H1 (cell line): ENCODE results near the gene NAB1. TPM values are rescaled to one million over a fixed set of nuclear protein-coding genes. Genes with fewer than 3 reads are reported as not detected.

Source experiments
- CTCF ChIA-PET: fragments of 300-600 bp; sonication (Branson Sonifier 250); formaldehyde crosslinking; loops from one replicate; lab custom pipeline; 2021; ENCODE audit not compliant: partially characterized antibody; lab: Charles Lee
- POLR2A ChIA-PET: fragments of 300-600 bp; sonication (Branson Sonifier 250); formaldehyde crosslinking; loops from one replicate; lab custom pipeline; 2021; ENCODE audit warnings: inconsistent platforms; ENCODE audit not compliant: partially characterized antibody; lab: Charles Lee
- DNase-seq, 2 experiments: peaks; one replicate each; pipeline versions ENCODE4 v3.0.0 to v3.0.0-alpha.2; 2010 to 2022; ENCODE audit warnings: low spot score in 2 of 2, low read depth in 1 of 2, mixed read lengths in 1 of 2
- FAIRE-seq: peaks from 2 replicates; lab custom pipeline; 2011; peaks lifted over from hg19 to GRCh38; lab: Jason Lieb, UNC
- H2AFZ ChIP-seq: 2 replicates; pipeline ENCODE4 v1.8.1; 2012; ENCODE audit warnings: low read length, inconsistent platforms
- H2AK5ac ChIP-seq: 2 replicates; pipeline ENCODE4 v1.6.1; 2013; ENCODE audit warnings: low read depth, low read length
- H2BK120ac ChIP-seq: replicated peaks from 2 replicates; pipeline ENCODE3; 2013; ENCODE audit warnings: low read depth, low read length, inconsistent platforms
- H2BK12ac ChIP-seq: 2 replicates; pipeline ENCODE4 v1.6.1; 2013; ENCODE audit warnings: low read depth, low read length
- H2BK15ac ChIP-seq: 2 replicates; pipeline ENCODE4 v1.6.1; 2013; ENCODE audit warnings: low read length
- H2BK20ac ChIP-seq: 2 replicates; pipeline ENCODE4 v1.6.1; 2013; ENCODE audit warnings: low read length
- H2BK5ac ChIP-seq: 2 replicates; pipeline ENCODE4 v1.6.1; 2013; ENCODE audit warnings: low read depth, low read length
- H3K14ac ChIP-seq: 2 replicates; pipeline ENCODE4 v1.6.1; 2013; ENCODE audit warnings: inconsistent platforms; ENCODE audit not compliant: insufficient read length
- H3K18ac ChIP-seq: 2 replicates; pipeline ENCODE4 v1.6.1; 2013; ENCODE audit warnings: low read length; ENCODE audit errors: extremely low read depth
- H3K23ac ChIP-seq: 2 replicates; pipeline ENCODE4 v1.6.1; 2013; ENCODE audit warnings: inconsistent platforms; ENCODE audit not compliant: insufficient read length
- H3K23me2 ChIP-seq: 2 replicates; pipeline ENCODE4 v1.6.1; 2013; ENCODE audit warnings: low read depth, low read length
- H3K27ac ChIP-seq: 2 replicates; pipeline ENCODE4 v1.6.1; 2011; ENCODE audit warnings: low read depth, low read length, inconsistent platforms
- H3K27me3 ChIP-seq, 4 experiments: replicated peaks in 1 of 4; 1 replicate in 1 of 4; 2 replicates in 3 of 4; pipeline versions ENCODE4 v1.6.1 to v1.8.1; 2011 to 2013; ENCODE audit warnings: low read length in 3 of 4, mild to moderate bottlenecking in 3 of 4, inconsistent platforms in 2 of 4, mixed read lengths in 2 of 4, moderate library complexity in 1 of 4; ENCODE audit not compliant: control insufficient read depth in 3 of 4, insufficient read depth in 3 of 4; ENCODE audit errors: extremely low read depth in 1 of 4
- H3K36me3 ChIP-seq, 4 experiments: 2 replicates each; pipeline versions ENCODE4 v1.6.1 to v1.8.1; 2011 to 2013; ENCODE audit warnings: mild to moderate bottlenecking in 4 of 4, low read length in 3 of 4, moderate library complexity in 2 of 4, control low read depth in 1 of 4, inconsistent platforms in 1 of 4; ENCODE audit not compliant: insufficient read depth in 4 of 4, control insufficient read depth in 2 of 4
- H3K4ac ChIP-seq: replicated peaks from 2 replicates; pipeline ENCODE3; 2013; ENCODE audit warnings: low read length, low read depth, mixed read lengths, inconsistent platforms; ENCODE audit not compliant: insufficient read length
- H3K4me1 ChIP-seq, 4 experiments: replicated peaks in 1 of 4; 1 replicate in 1 of 4; 2 replicates in 3 of 4; pipeline versions ENCODE4 v1.6.1 to v1.8.1; 2011 to 2013; ENCODE audit warnings: low read length in 3 of 4, inconsistent platforms in 2 of 4, mixed read lengths in 1 of 4; ENCODE audit not compliant: insufficient read depth in 4 of 4, control insufficient read depth in 3 of 4
- H3K4me2 ChIP-seq, 2 experiments: 2 replicates each; pipeline versions ENCODE4 v1.6.1 to v1.8.1; 2011 to 2013; ENCODE audit warnings: low read depth in 2 of 2, low read length in 2 of 2, control low read depth in 1 of 2, inconsistent platforms in 1 of 2, mild to moderate bottlenecking in 1 of 2; ENCODE audit not compliant: insufficient read depth in 1 of 2
- H3K4me3 ChIP-seq, 4 experiments: fragments of 200-600, 300-600 bp in 1 of 4; sonication (generic), shearing (Covaris generic), sonication (Bioruptor Twin) in 1 of 4; 2 replicates each; pipeline versions ENCODE4 v1.5.1 to v1.8.1; 2011 to 2016; ENCODE audit warnings: low read length in 4 of 4, low read depth in 3 of 4, control low read depth in 2 of 4, inconsistent platforms in 2 of 4, mild to moderate bottlenecking in 2 of 4, mixed read lengths in 1 of 4, moderate library complexity in 1 of 4; ENCODE audit not compliant: insufficient read depth in 2 of 4; ENCODE audit errors: extremely low read depth in 1 of 4
- H3K56ac ChIP-seq: replicated peaks from 2 replicates; pipeline ENCODE3; 2013; ENCODE audit warnings: low read depth, mild to moderate bottlenecking, mixed read lengths, low read length, inconsistent platforms; ENCODE audit not compliant: insufficient read length
- H3K79me1 ChIP-seq: 2 replicates; pipeline ENCODE4 v1.6.1; 2013; ENCODE audit warnings: low read depth, low read length, control low read depth
- H3K79me2 ChIP-seq, 2 experiments: 2 replicates each; pipeline versions ENCODE4 v1.6.1 to v1.8.1; 2012 to 2013; ENCODE audit warnings: low read length in 2 of 2, mild to moderate bottlenecking in 2 of 2, inconsistent platforms in 1 of 2; ENCODE audit not compliant: insufficient read depth in 2 of 2, control insufficient read depth in 1 of 2
- H3K9ac ChIP-seq, 4 experiments: replicated peaks in 1 of 4; 1 replicate in 1 of 4; 2 replicates in 3 of 4; pipeline versions ENCODE4 v1.6.1 to v1.8.1; 2011 to 2013; ENCODE audit warnings: low read depth in 3 of 4, low read length in 3 of 4, control low read depth in 2 of 4, mild to moderate bottlenecking in 2 of 4, moderate library complexity in 2 of 4, inconsistent platforms in 1 of 4; ENCODE audit errors: extremely low read depth in 1 of 4
- H3K9me3 ChIP-seq, 2 experiments: 2 replicates each; pipeline versions ENCODE4 v1.6.1 to v1.8.1; 2012 to 2013; ENCODE audit warnings: mild to moderate bottlenecking in 2 of 2, moderate library complexity in 2 of 2, control low read depth in 1 of 2, inconsistent platforms in 1 of 2, low read depth in 1 of 2, low read length in 1 of 2, mixed read lengths in 1 of 2; ENCODE audit not compliant: insufficient read depth in 2 of 2
- H4K20me1 ChIP-seq, 2 experiments: replicated peaks in 1 of 2; 2 replicates each; pipeline versions ENCODE3 to v1.8.1; 2011 to 2013; ENCODE audit warnings: inconsistent platforms in 2 of 2, low read length in 2 of 2, mild to moderate bottlenecking in 1 of 2; ENCODE audit not compliant: insufficient read depth in 2 of 2, control insufficient read depth in 1 of 2
- H4K5ac ChIP-seq: 2 replicates; pipeline ENCODE4 v1.6.1; 2013; ENCODE audit warnings: low read length, low read depth, mixed read lengths, inconsistent platforms; ENCODE audit not compliant: insufficient read length
- H4K8ac ChIP-seq: 2 replicates; pipeline ENCODE4 v1.8.0; 2013; ENCODE audit warnings: mild to moderate bottlenecking, moderate library complexity, low read length, inconsistent platforms; ENCODE audit not compliant: insufficient read depth; ENCODE audit errors: extremely low read depth
- H4K91ac ChIP-seq: replicated peaks from 2 replicates; pipeline ENCODE3; 2013; ENCODE audit warnings: low read length, mixed read lengths, inconsistent platforms; ENCODE audit not compliant: insufficient read length
- ASH2L ChIP-seq: fragments of 200-600, 300-600 bp; sonication (generic); IDR thresholded peaks from one replicate; pipeline ENCODE4 v1.7.1; 2017; ENCODE audit warnings: low read length
- CHD1 ChIP-seq: IDR thresholded peaks from 2 replicates; pipeline ENCODE4 v1.6.1; 2012; ENCODE audit warnings: low read depth, low read length, improper control_type of control experiment
- CTBP2 ChIP-seq: IDR thresholded peaks from 2 replicates; pipeline ENCODE4 v1.7.0; 2011; ENCODE audit warnings: borderline replicate concordance, mild to moderate bottlenecking, moderate library complexity, mixed read lengths, low read length; ENCODE audit not compliant: insufficient read depth, insufficient read length
- EZH2 ChIP-seq: fragments of 200-600 bp; sonication (generic); IDR thresholded peaks from 2 replicates; pipeline ENCODE4 v1.7.1; 2012; ENCODE audit warnings: low read depth, mild to moderate bottlenecking, moderate library complexity, low read length, inconsistent platforms; ENCODE audit not compliant: severe bottlenecking
- FOSL1 ChIP-seq: IDR thresholded peaks from 2 replicates; pipeline ENCODE4 v1.6.1; 2011; ENCODE audit warnings: mild to moderate bottlenecking, low read depth, low read length, moderate library complexity; ENCODE audit not compliant: insufficient read depth
- JUN ChIP-seq: IDR thresholded peaks from 2 replicates; pipeline ENCODE4 v1.6.1; 2011; ENCODE audit warnings: low read depth, mild to moderate bottlenecking, improper control_type of control experiment, low read length
- JUND ChIP-seq: IDR thresholded peaks from 2 replicates; pipeline ENCODE4 v1.6.1; 2011; ENCODE audit warnings: mild to moderate bottlenecking, improper control_type of control experiment, low read length
- MAFK ChIP-seq: IDR thresholded peaks from 2 replicates; pipeline ENCODE4 v1.6.1; 2012; ENCODE audit warnings: low read depth, mild to moderate bottlenecking, improper control_type of control experiment, low read length
- POLR2AphosphoS5 ChIP-seq: IDR thresholded peaks from 2 replicates; pipeline ENCODE4 v1.6.1; 2011; ENCODE audit warnings: low read depth, low read length
- RFX5 ChIP-seq: IDR thresholded peaks from 2 replicates; pipeline ENCODE4 v1.6.1; 2011; ENCODE audit warnings: low read depth, low read length, improper control_type of control experiment, borderline replicate concordance
- RXRA ChIP-seq: IDR thresholded peaks from 2 replicates; pipeline ENCODE4 v1.6.1; 2011; ENCODE audit warnings: low read depth, mild to moderate bottlenecking, low read length, moderate library complexity; ENCODE audit not compliant: insufficient read depth
- SIN3A ChIP-seq, 2 experiments: IDR thresholded peaks in 1 of 2; conservative IDR thresholded peaks in 1 of 2; 2 replicates each; pipeline ENCODE4 v1.6.1; 2011 to 2012; ENCODE audit warnings: low read length in 2 of 2, improper control_type of control experiment in 1 of 2, low read depth in 1 of 2, mild to moderate bottlenecking in 1 of 2
- SP1 ChIP-seq: IDR thresholded peaks from 2 replicates; pipeline ENCODE4 v1.6.1; 2011; ENCODE audit warnings: low read depth, low read length
- SP2 ChIP-seq: IDR thresholded peaks from 2 replicates; pipeline ENCODE4 v1.6.1; 2012; ENCODE audit warnings: mild to moderate bottlenecking, low read length, inconsistent platforms
- TAF1 ChIP-seq: IDR thresholded peaks from 2 replicates; pipeline ENCODE4 v1.6.1; 2011; ENCODE audit warnings: mild to moderate bottlenecking, low read depth, low read length
- TEAD4 ChIP-seq: IDR thresholded peaks from 2 replicates; pipeline ENCODE4 v1.6.1; 2012; ENCODE audit warnings: low read depth, low read length, inconsistent platforms, mixed read lengths
- WGBS, 2 experiments: shearing (Covaris generic) in 1 of 2; methylation state at CpG; one replicate each; pipeline versions ENCODE4 v1.1.6 to v1.1.7; 2013 to 2015; ENCODE audit warnings: low lambda C conversion rate in 2 of 2, mixed read lengths in 2 of 2, inconsistent platforms in 1 of 2, low coverage in 1 of 2, missing lambda C conversion rate in 1 of 2; ENCODE audit not compliant: insufficient replicate concordance in 2 of 2, insufficient coverage in 1 of 2, insufficient read length in 1 of 2; ENCODE audit errors: extremely low coverage in 1 of 2, missing lambda C conversion rate in 1 of 2; 5-methylcytosine and 5-hydroxymethylcytosine counted together
- polyA plus RNA-seq, 7 experiments: library from polyadenylated mRNA; depleted of rRNA in 3 of 7; stranded (reverse) in 5 of 7; unstranded in 2 of 7; fragments of >200 nt in 5 of 7; fragments of 200-250 nt in 2 of 7; gene quantifications; 1 replicate in 5 of 7; 2 replicates in 1 of 7; 4 replicates in 1 of 7; pipeline versions ENCODE4 v1.2.1 to v1.2.3, GENCODE V29; 2011 to 2013; ENCODE audit warnings: missing spikeins in 2 of 7, mixed read lengths in 2 of 7
- total RNA-seq: library from RNA; stranded (reverse); fragmentation: NEBNext Ultra II Directional; extraction: Animal tissue kit (Norgen Biotek cat#: 25700); gene quantifications from 2 replicates; pipeline ENCODE4 v1.2.1, GENCODE V29; 2021

NAB1 gene
- total and polyA plus RNA-seq, 2 of the 8 experiments (the other 6 are each of a cell fraction or from before 2014, with no cell fraction given), result 8.5 to 28.6 TPM

- H3K23me2 ChIP-seq, result no peaks in the 10 kb centered on the region
- no peak overlapping the region for H3K56ac ChIP-seq
- H3K4me1 ChIP-seq, result peaks cover 3 to 13% (median 6%) of the 10 kb centered on the region in 4 experiments
- H2BK20ac ChIP-seq, result no peak overlapping the region
- ChIA-PET POLR2A (no interaction called here), CTCF (interaction anchor here (2.4 kb wide), 1 partner anchor 17 kb away, joined by 10 read pairs; no protein-coding TSS in a partner anchor)
- H3K9ac ChIP-seq, result no peak overlapping the region
- no peak overlapping the region for H2BK5ac ChIP-seq
- H2BK12ac ChIP-seq, result no peak overlapping the region
- no peak overlapping the region for H3K4ac ChIP-seq
- no peak overlapping the region for H3K4me3 ChIP-seq
- no peak overlapping the region for H3K18ac ChIP-seq
- no peak overlapping the region for H2BK15ac ChIP-seq
- DNase-seq (no peak), FAIRE-seq (no peak)
- no peaks in the 10 kb centered on the region for H3K27me3 ChIP-seq
- no peak overlapping the region for H3K27ac ChIP-seq
- no peak overlapping the region for H3K4me2 ChIP-seq
- no peak overlapping the region for H3K14ac ChIP-seq
- H3K36me3 ChIP-seq, result no peaks in the 10 kb centered on the region
- no peak overlapping the region for H3K23ac ChIP-seq
- H4K91ac ChIP-seq, result no peak overlapping the region
- no peak overlapping the region for H2AK5ac ChIP-seq
- H4K8ac ChIP-seq, result no peak overlapping the region
- H2BK120ac ChIP-seq, result no peak overlapping the region
- no peak overlapping the region for H4K5ac ChIP-seq
- no peaks in the 10 kb centered on the region for H4K20me1 ChIP-seq
- H3K79me2 ChIP-seq, result no peaks in the 10 kb centered on the region
- H2AFZ ChIP-seq, result 0 out of 2 replicates have a peak overlapping the region, but pooled peaks have one; percentile 17
- H3K9me3 ChIP-seq, result no peaks in the 10 kb centered on the region
- H3K79me1 ChIP-seq, result no peaks in the 10 kb centered on the region
- 80% methylated on average over 3 of the region's 3 CpGs; no CpG with 5 or more reads in 1 of the 2 experiments for WGBS, 2 experiments
- TF ChIP-seq CTBP2 (no peak), TEAD4 (no peak), ASH2L (no peak), CHD1 (no peak), JUND (no peak), SP1 (no peak), FOSL1 (no peak), EZH2 (no peak), JUN (no peak), RFX5 (no peak), SP2 (no peak), POLR2AphosphoS5 (no peak), RXRA (no peak), MAFK (no peak), SIN3A (conservative IDR thresholded peaks at IDR 0.05 in 1 of 2, IDR thresholded peaks at IDR 0.05 in 1 of 2; ENCODE audit: low read depth in 1 of 2, low read length in 2 of 2) (no peak), TAF1 (no peak)
Measured at GRCh38 chr2:190618030-190618429, 30.9 kb upstream of the NAB1 start.
